H9 (cell line): ENCODE data around the gene C17orf50. TPM values are rescaled to one million over a fixed set of nuclear protein-coding genes. Genes with fewer than 3 reads are reported as not detected.
A peak's percentile ranks its signal among the peaks of the same experiment; 100 is the strongest.

Experiments used
- DNase-seq: peaks from one replicate; pipeline ENCODE4 v3.0.0-alpha.2; 2017
- H2AFZ ChIP-seq: one replicate; pipeline ENCODE4 v1.6.1; 2013; ENCODE audit warnings: mild to moderate bottlenecking, low read length, control low read depth, moderate library complexity
- H2AK5ac ChIP-seq: 2 replicates; pipeline ENCODE4 v1.6.1; 2013; ENCODE audit warnings: low read length, control low read depth, mixed read lengths; ENCODE audit not compliant: insufficient read length
- H2BK120ac ChIP-seq: one replicate; pipeline ENCODE4 v1.6.1; 2013; ENCODE audit warnings: low read depth, mild to moderate bottlenecking, low read length, control low read depth, inconsistent platforms; ENCODE audit not compliant: poor library complexity, severe bottlenecking
- H2BK12ac ChIP-seq: 2 replicates; pipeline ENCODE4 v1.6.1; 2013; ENCODE audit warnings: low read length, control low read depth, mixed read lengths, low read depth; ENCODE audit not compliant: insufficient read length
- H2BK15ac ChIP-seq: 2 replicates; pipeline ENCODE4 v1.6.1; 2013; ENCODE audit warnings: low read depth, low read length, control low read depth
- H2BK20ac ChIP-seq: one replicate; pipeline ENCODE4 v1.6.1; 2013; ENCODE audit warnings: low read depth, mild to moderate bottlenecking, low read length, control low read depth, inconsistent platforms; ENCODE audit not compliant: poor library complexity, severe bottlenecking
- H2BK5ac ChIP-seq: 2 replicates; pipeline ENCODE4 v1.6.1; 2013; ENCODE audit warnings: low read length, control low read depth, mixed read lengths; ENCODE audit not compliant: insufficient read length
- H3K14ac ChIP-seq: 2 replicates; pipeline ENCODE4 v1.6.1; 2013; ENCODE audit warnings: low read length, control low read depth; ENCODE audit not compliant: insufficient read depth
- H3K18ac ChIP-seq: 2 replicates; pipeline ENCODE4 v1.6.1; 2013; ENCODE audit warnings: low read depth, mild to moderate bottlenecking, mixed read lengths, low read length, control low read depth; ENCODE audit not compliant: insufficient read length
- H3K23ac ChIP-seq: 2 replicates; pipeline ENCODE4 v1.6.1; 2013; ENCODE audit warnings: low read length, control low read depth, mixed read lengths, low read depth; ENCODE audit not compliant: insufficient read length
- H3K23me2 ChIP-seq: 2 replicates; pipeline ENCODE4 v1.6.1; 2013; ENCODE audit warnings: low read depth, mild to moderate bottlenecking, mixed read lengths, low read length, control low read depth; ENCODE audit not compliant: insufficient read length, poor library complexity, severe bottlenecking
- H3K27ac ChIP-seq: 2 replicates; pipeline ENCODE4 v1.5.1; 2013; ENCODE audit warnings: low read length, control low read depth, mixed read lengths, low read depth; ENCODE audit not compliant: insufficient read length
- H3K27me3 ChIP-seq: 2 replicates; pipeline ENCODE4 v1.6.1; 2013; ENCODE audit warnings: low read length, control low read depth, inconsistent platforms; ENCODE audit not compliant: insufficient read depth
- H3K4ac ChIP-seq: 2 replicates; pipeline ENCODE4 v1.6.1; 2013; ENCODE audit warnings: low read depth, mild to moderate bottlenecking, control low read depth, inconsistent platforms, low read length, moderate library complexity
- H3K4me1 ChIP-seq: 2 replicates; pipeline ENCODE4 v1.6.1; 2013; ENCODE audit warnings: low read length, control low read depth, inconsistent platforms; ENCODE audit not compliant: insufficient read depth
- H3K4me2 ChIP-seq: 2 replicates; pipeline ENCODE4 v1.6.1; 2013; ENCODE audit warnings: low read length, control low read depth, mixed read lengths; ENCODE audit not compliant: insufficient read length, insufficient read depth
- H3K56ac ChIP-seq: 2 replicates; pipeline ENCODE4 v1.6.1; 2013; ENCODE audit warnings: low read depth, mild to moderate bottlenecking, mixed read lengths, low read length, control low read depth; ENCODE audit not compliant: insufficient read length
- H3K79me1 ChIP-seq: 2 replicates; pipeline ENCODE4 v1.6.1; 2013; ENCODE audit warnings: low read depth, mild to moderate bottlenecking, moderate library complexity, low read length, control low read depth, inconsistent platforms; ENCODE audit not compliant: insufficient read depth, poor library complexity, severe bottlenecking
- H3K79me2 ChIP-seq: 2 replicates; pipeline ENCODE4 v1.6.1; 2013; ENCODE audit warnings: low read length, control low read depth, inconsistent platforms; ENCODE audit not compliant: insufficient read depth
- H3K9ac ChIP-seq: 2 replicates; pipeline ENCODE4 v1.6.1; 2013; ENCODE audit warnings: low read length, control low read depth, mixed read lengths; ENCODE audit not compliant: insufficient read length; ENCODE audit errors: extremely low read depth
- H3K9me3 ChIP-seq: one replicate; pipeline ENCODE4 v1.6.1; 2013; ENCODE audit warnings: low read depth, low read length, inconsistent platforms; ENCODE audit not compliant: control insufficient read depth
- H3T11ph ChIP-seq: one replicate; pipeline ENCODE4 v1.6.1; 2013; ENCODE audit warnings: mild to moderate bottlenecking, low read length, control low read depth, inconsistent platforms
- H4K20me1 ChIP-seq: one replicate; pipeline ENCODE4 v1.6.1; 2013; ENCODE audit not compliant: control insufficient read depth, insufficient read length, insufficient read depth
- H4K5ac ChIP-seq: 2 replicates; pipeline ENCODE4 v1.6.1; 2013; ENCODE audit warnings: low read depth, mild to moderate bottlenecking, mixed read lengths, low read length, control low read depth; ENCODE audit not compliant: insufficient read length
- H4K8ac ChIP-seq: replicated peaks from 2 replicates; pipeline ENCODE4 v1.6.1; 2013; ENCODE audit warnings: low read length, control low read depth, mixed read lengths, low read depth; ENCODE audit not compliant: insufficient read length
- H4K91ac ChIP-seq: 2 replicates; pipeline ENCODE4 v1.6.1; 2013; ENCODE audit warnings: low read depth, mild to moderate bottlenecking, moderate library complexity, mixed read lengths, low read length, control low read depth; ENCODE audit not compliant: insufficient read length
- H3K27ac Mint-ChIP-seq, 3 experiments: 2 replicates in 2 of 3; 3 replicates in 1 of 3; pipeline ENCODE4 v1.8.0; 2020 to 2021; ENCODE audit warnings: mixed read lengths in 3 of 3, mild to moderate bottlenecking in 1 of 3, moderate library complexity in 1 of 3
- H3K27me3 Mint-ChIP-seq: 2 replicates; pipeline ENCODE4 v1.8.0; 2021; ENCODE audit warnings: low read depth, mild to moderate bottlenecking, moderate library complexity, mixed read lengths
- H3K36me3 Mint-ChIP-seq, 3 experiments: 2 replicates in 2 of 3; 3 replicates in 1 of 3; pipeline ENCODE4 v1.8.0; 2020 to 2021; ENCODE audit warnings: low read depth in 3 of 3, mixed read lengths in 3 of 3; ENCODE audit not compliant: insufficient read depth in 1 of 3
- H3K4me1 Mint-ChIP-seq, 2 experiments: 2 replicates each; pipeline ENCODE4 v1.8.0; 2020; ENCODE audit warnings: mixed read lengths in 2 of 2
- H3K4me3 Mint-ChIP-seq, 2 experiments: 2 replicates in 1 of 2; 3 replicates in 1 of 2; pipeline ENCODE4 v1.8.0; 2020 to 2021; ENCODE audit warnings: mild to moderate bottlenecking in 2 of 2, mixed read lengths in 2 of 2, moderate library complexity in 1 of 2
- H3K9me3 Mint-ChIP-seq, 2 experiments: 2 replicates in 1 of 2; 3 replicates in 1 of 2; pipeline ENCODE4 v1.8.0; 2020; ENCODE audit warnings: mild to moderate bottlenecking in 2 of 2, mixed read lengths in 2 of 2, moderate library complexity in 1 of 2
- WGBS: extraction: QIAGEN DNeasy Blood & Tissue Kit; methylation state at CpG from one replicate; pipeline ENCODE4 v1.1.7; 2013; ENCODE audit warnings: missing lambda C conversion rate, low lambda C conversion rate, mixed read lengths; ENCODE audit not compliant: insufficient read length; ENCODE audit errors: extremely low coverage; 5-methylcytosine and 5-hydroxymethylcytosine counted together
- total RNA-seq: library from RNA; stranded (reverse); gene quantifications from 2 replicates; pipeline ENCODE4 v1.2.1, GENCODE V29; 2021
- TF ChIP-seq, protein P1 (sequence below): fragments of 200-600 bp; sonication (generic); conservative IDR thresholded peaks from 3 replicates; pipeline ENCODE4 v1.8.0; 2021; ENCODE audit warnings: antibody characterized with exemption, mild to moderate bottlenecking

The C17orf50 gene
- total RNA-seq, 1 experiment from 2014 or later: not detected

DNA sequence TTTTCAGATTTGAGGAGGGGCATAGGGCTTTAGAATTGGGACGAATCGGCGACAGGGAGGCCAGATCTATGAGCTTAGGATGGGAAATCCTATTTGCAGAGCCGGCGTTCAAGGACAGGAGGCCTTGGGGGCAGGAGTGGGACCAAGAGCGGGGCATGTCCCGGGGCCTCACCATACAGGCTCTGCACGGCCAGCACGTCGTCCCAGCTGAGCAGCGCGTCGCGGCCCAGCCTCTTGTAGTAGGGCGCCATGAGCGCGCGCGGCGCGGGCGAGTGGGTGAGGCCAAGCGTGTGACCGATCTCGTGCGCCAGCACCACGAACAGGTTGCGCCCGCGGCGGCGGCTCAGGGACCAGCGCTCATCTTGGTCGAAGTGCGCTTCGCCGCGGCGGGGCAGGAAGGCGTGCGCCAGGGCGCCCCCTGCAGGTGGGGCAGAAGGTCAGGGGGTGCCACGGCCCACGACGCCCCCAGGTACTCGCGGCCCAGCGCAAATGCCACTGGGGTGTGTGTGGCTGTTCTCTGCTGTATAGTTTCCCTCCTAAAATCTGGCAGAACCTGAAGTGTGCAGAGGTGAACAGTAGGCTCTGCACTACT, 9.3 kb downstream of the C17orf50 start:
- no peak overlapping the region for H3K27ac Mint-ChIP-seq

More for the DNA sequence above, 9.3 kb downstream of the C17orf50 start:
- H3T11ph ChIP-seq: no peak overlapping the region
- Mint-ChIP-seq H3K9me3 (no peaks in the 10 kb centered on the region; a peak in 2 of 5 replicates), H3K27me3 (peaks cover 17% of the 10 kb centered on the region), H3K4me3 (no peak overlapping the region), H3K4me1 (peaks cover 39% of the 10 kb centered on the region in 2 experiments), H3K36me3 (no peaks in the 10 kb centered on the region; a peak in 1 of 7 replicates)
- H3K4me2 ChIP-seq: no peak overlapping the region
- H3K27ac ChIP-seq: no peak overlapping the region
- no peak overlapping the region for H4K91ac ChIP-seq
- H3K56ac ChIP-seq: no peak overlapping the region
- no peak overlapping the region for H3K18ac ChIP-seq
- no peak overlapping the region for H2AK5ac ChIP-seq
- H3K79me2 ChIP-seq: no peaks in the 10 kb centered on the region
- DNase-seq: no peak
- H2BK15ac ChIP-seq: no peak overlapping the region
- H4K5ac ChIP-seq: no peak overlapping the region
- H2AFZ ChIP-seq: no peak overlapping the region
- no peaks in the 10 kb centered on the region for H3K79me1 ChIP-seq
- H3K23me2 ChIP-seq: no peaks in the 10 kb centered on the region
- no peaks in the 10 kb centered on the region for H3K9me3 ChIP-seq
- H2BK20ac ChIP-seq: no peak overlapping the region
- H3K9ac ChIP-seq: no peak overlapping the region
- no peak overlapping the region for H3K4ac ChIP-seq
- no peak overlapping the region for H4K8ac ChIP-seq
- H2BK5ac ChIP-seq: no peak overlapping the region
- TF ChIP-seq, protein P1, sequence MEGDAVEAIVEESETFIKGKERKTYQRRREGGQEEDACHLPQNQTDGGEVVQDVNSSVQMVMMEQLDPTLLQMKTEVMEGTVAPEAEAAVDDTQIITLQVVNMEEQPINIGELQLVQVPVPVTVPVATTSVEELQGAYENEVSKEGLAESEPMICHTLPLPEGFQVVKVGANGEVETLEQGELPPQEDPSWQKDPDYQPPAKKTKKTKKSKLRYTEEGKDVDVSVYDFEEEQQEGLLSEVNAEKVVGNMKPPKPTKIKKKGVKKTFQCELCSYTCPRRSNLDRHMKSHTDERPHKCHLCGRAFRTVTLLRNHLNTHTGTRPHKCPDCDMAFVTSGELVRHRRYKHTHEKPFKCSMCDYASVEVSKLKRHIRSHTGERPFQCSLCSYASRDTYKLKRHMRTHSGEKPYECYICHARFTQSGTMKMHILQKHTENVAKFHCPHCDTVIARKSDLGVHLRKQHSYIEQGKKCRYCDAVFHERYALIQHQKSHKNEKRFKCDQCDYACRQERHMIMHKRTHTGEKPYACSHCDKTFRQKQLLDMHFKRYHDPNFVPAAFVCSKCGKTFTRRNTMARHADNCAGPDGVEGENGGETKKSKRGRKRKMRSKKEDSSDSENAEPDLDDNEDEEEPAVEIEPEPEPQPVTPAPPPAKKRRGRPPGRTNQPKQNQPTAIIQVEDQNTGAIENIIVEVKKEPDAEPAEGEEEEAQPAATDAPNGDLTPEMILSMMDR: peak; percentile 63
- H3K27me3 ChIP-seq: no peaks in the 10 kb centered on the region
- no peak overlapping the region for H3K23ac ChIP-seq
- no peak overlapping the region for H2BK120ac ChIP-seq
- WGBS: no CpG with 5 or more reads among the region's 48 CpGs
- H3K14ac ChIP-seq: no peak overlapping the region
- H4K20me1 ChIP-seq: no peaks in the 10 kb centered on the region
- no peak overlapping the region for H2BK12ac ChIP-seq
- H3K4me1 ChIP-seq: peaks cover 6% of the 10 kb centered on the region; the same call in 1 of the 2 replicates
